MM.1S (cell line): ENCODE data around the gene FBXL7.

Experiments used
- DNase-seq: peaks from one replicate; pipeline ENCODE4 v3.0.0-alpha.2; 2015
- H2AFZ ChIP-seq: fragments of 300-600 bp; sonication (generic); 2 replicates; pipeline ENCODE4 v1.6.0; 2016; ENCODE audit warnings: antibody characterized with exemption, low read length
- H3F3A ChIP-seq: fragments of 300-600 bp; sonication (generic); 2 replicates; pipeline ENCODE4 v1.6.1; 2016; ENCODE audit warnings: mild to moderate bottlenecking, antibody characterized with exemption, low read length, moderate library complexity, mixed read lengths; ENCODE audit not compliant: insufficient read depth
- H3K27ac ChIP-seq: fragments of 300-600 bp; sonication (generic); 2 replicates; pipeline ENCODE4 v1.5.1; 2016; ENCODE audit warnings: mild to moderate bottlenecking, low read length
- H3K27me3 ChIP-seq: fragments of 300-600 bp; sonication (generic); replicated peaks from 2 replicates; pipeline ENCODE4 v1.6.0; 2016; ENCODE audit warnings: low read length; ENCODE audit not compliant: insufficient read depth
- H3K36me3 ChIP-seq: fragments of 300-600 bp; sonication (generic); replicated peaks from 2 replicates; pipeline ENCODE4 v1.6.1; 2016; ENCODE audit warnings: mild to moderate bottlenecking, low read length, mixed read lengths; ENCODE audit not compliant: insufficient read depth
- H3K4me1 ChIP-seq: fragments of 300-600 bp; sonication (generic); 2 replicates; pipeline ENCODE4 v1.6.1; 2016; ENCODE audit warnings: low read length, mixed read lengths
- H3K4me2 ChIP-seq: fragments of 300-600 bp; sonication (generic); 2 replicates; pipeline ENCODE4 v1.6.0; 2016; ENCODE audit warnings: low read depth, low read length
- H3K4me3 ChIP-seq: fragments of 300-600 bp; sonication (generic); 2 replicates; pipeline ENCODE4 v1.5.1; 2016; ENCODE audit warnings: low read length, mixed read lengths
- H3K79me2 ChIP-seq: fragments of 300-600 bp; sonication (generic); 2 replicates; pipeline ENCODE4 v1.6.1; 2016; ENCODE audit warnings: mixed run types, low read length, mixed read lengths
- H3K9ac ChIP-seq: fragments of 300-600 bp; sonication (generic); 2 replicates; pipeline ENCODE4 v1.6.1; 2016; ENCODE audit warnings: low read length, mixed read lengths
- H3K9me2 ChIP-seq: fragments of 300-600 bp; sonication (generic); replicated peaks from 2 replicates; pipeline ENCODE4 v1.6.1; 2016; ENCODE audit warnings: mild to moderate bottlenecking, low read length, mixed read lengths; ENCODE audit not compliant: insufficient read depth
- H3K9me3 ChIP-seq: fragments of 300-600 bp; sonication (generic); replicated peaks from 2 replicates; pipeline ENCODE4 v1.6.1; 2016; ENCODE audit warnings: mild to moderate bottlenecking, low read length, mixed read lengths; ENCODE audit not compliant: insufficient read depth
- H4K20me1 ChIP-seq: fragments of 300-600 bp; sonication (generic); 2 replicates; pipeline ENCODE4 v1.6.1; 2016; ENCODE audit warnings: mild to moderate bottlenecking, low read length, moderate library complexity, mixed read lengths; ENCODE audit not compliant: insufficient read depth
- CTCF ChIP-seq: fragments of 300-600 bp; sonication (generic); IDR thresholded peaks from 2 replicates; pipeline ENCODE4 v1.5.1; 2016; ENCODE audit warnings: antibody characterized with exemption, low read length, mixed read lengths
- EZH2 ChIP-seq: fragments of 300-600 bp; sonication (generic); optimal IDR thresholded peaks from 2 replicates; pipeline ENCODE3; 2017; ENCODE audit warnings: low read depth, mild to moderate bottlenecking, antibody characterized with exemption, low read length, mixed read lengths
- EZH2phosphoT487 ChIP-seq: fragments of 300-600 bp; sonication (generic); IDR thresholded peaks from 2 replicates; pipeline ENCODE4 v1.6.1; 2018; ENCODE audit warnings: antibody characterized with exemption, low read length

FBXL7 gene

GRCh38 chr5:15763754-15764153 is 263.8 kb downstream of the FBXL7 start:
- Histone ChIP-seq H4K20me1 (no peaks in the 10 kb centered on the region), H3K4me1 (no peaks in the 10 kb centered on the region), H3K79me2 (peaks cover 17% of the 10 kb centered on the region), H2AFZ (no peak overlapping the region), H3F3A (no peaks in the 10 kb centered on the region), H3K4me2 (no peak overlapping the region), H3K9me2 (no peaks in the 10 kb centered on the region), H3K4me3 (no peak overlapping the region), H3K9me3 (no peaks in the 10 kb centered on the region), H3K9ac (no peak overlapping the region), H3K27me3 (no peaks in the 10 kb centered on the region), H3K27ac (no peak overlapping the region), H3K36me3 (no peaks in the 10 kb centered on the region)
- no peak for DNase-seq
- TF ChIP-seq CTCF: no peak
- TF ChIP-seq EZH2: no peak
- no peak for TF ChIP-seq EZH2phosphoT487

GRCh38 chr5:15768936-15769335 is 269.0 kb downstream of the FBXL7 start:
- Histone ChIP-seq H3K4me3 (no peak overlapping the region), H3K36me3 (no peaks in the 10 kb centered on the region), H3K27ac (no peak overlapping the region), H3K9me2 (no peaks in the 10 kb centered on the region), H3K9ac (no peak overlapping the region), H3K9me3 (no peaks in the 10 kb centered on the region), H3K4me2 (no peak overlapping the region), H3K79me2 (peaks cover 27% of the 10 kb centered on the region), H4K20me1 (no peaks in the 10 kb centered on the region), H2AFZ (no peak overlapping the region), H3F3A (no peaks in the 10 kb centered on the region), H3K4me1 (no peaks in the 10 kb centered on the region), H3K27me3 (no peaks in the 10 kb centered on the region)
- TF ChIP-seq CTCF: no peak
- TF ChIP-seq EZH2: no peak
- TF ChIP-seq EZH2phosphoT487: no peak
- no peak for DNase-seq

- H3K4me3 ChIP-seq: no peak overlapping the region
- H3K9ac ChIP-seq: no peak overlapping the region
- no peaks in the 10 kb centered on the region for H3K4me1 ChIP-seq
- no peaks in the 10 kb centered on the region for H3K27me3 ChIP-seq
- H3F3A ChIP-seq: no peaks in the 10 kb centered on the region
- H3K79me2 ChIP-seq: peaks cover 21% of the 10 kb centered on the region
- H2AFZ ChIP-seq: no peak overlapping the region
- DNase-seq: no peak
- no peaks in the 10 kb centered on the region for H3K36me3 ChIP-seq
- no peaks in the 10 kb centered on the region for H3K9me2 ChIP-seq
- H3K4me2 ChIP-seq: no peak overlapping the region
- H4K20me1 ChIP-seq: no peaks in the 10 kb centered on the region
- no peak overlapping the region for H3K27ac ChIP-seq
- no peaks in the 10 kb centered on the region for H3K9me3 ChIP-seq
- TF ChIP-seq EZH2phosphoT487 (no peak), CTCF (no peak), EZH2 (no peak)
Observed at GRCh38 chr5:15772131-15772530, 272.2 kb downstream of the FBXL7 start.

GRCh38 chr5:15774632-15775031 is 274.7 kb downstream of the FBXL7 start:
- Histone ChIP-seq H3K9ac (no peak overlapping the region), H3K4me1 (no peaks in the 10 kb centered on the region), H3K9me3 (no peaks in the 10 kb centered on the region), H3K27ac (no peak overlapping the region), H4K20me1 (no peaks in the 10 kb centered on the region), H3F3A (no peaks in the 10 kb centered on the region), H2AFZ (no peak overlapping the region), H3K9me2 (no peaks in the 10 kb centered on the region), H3K4me2 (no peak overlapping the region), H3K4me3 (no peak overlapping the region), H3K36me3 (no peaks in the 10 kb centered on the region), H3K27me3 (no peaks in the 10 kb centered on the region), H3K79me2 (peaks cover 10% of the 10 kb centered on the region)
- no peak for DNase-seq
- TF ChIP-seq EZH2phosphoT487: no peak
- TF ChIP-seq EZH2: no peak
